SK-N-SH treated with all-trans-retinoic acid at 6 μM for 48 hours (cell line): Measurements from ENCODE around the gene PLCB4.

Source experiments
- BACH2 ChIP-seq: fragments of 250-450 bp; sonication (Bioruptor Pico); IDR thresholded peaks from 2 replicates; pipeline ENCODE4 v1.9.0; 2021; ENCODE audit warnings: mild to moderate bottlenecking, borderline replicate concordance
- CSRNP3 ChIP-seq: fragments of 250-450 bp; sonication (Bioruptor Pico); IDR thresholded peaks from 2 replicates; pipeline ENCODE4 v1.5.1; 2021; ENCODE audit warnings: mild to moderate bottlenecking, moderate library complexity
- POU6F1 ChIP-seq: fragments of 250-450 bp; sonication (Bioruptor Pico); IDR thresholded peaks from 2 replicates; pipeline ENCODE4 v1.8.0; 2021; ENCODE audit warnings: low read depth, mild to moderate bottlenecking, moderate library complexity, borderline replicate concordance
- PPARA ChIP-seq: fragments of 250-450 bp; sonication (Bioruptor Pico); IDR thresholded peaks from 2 replicates; pipeline ENCODE4 v1.5.0; 2020; ENCODE audit warnings: mild to moderate bottlenecking, borderline replicate concordance
- RARB ChIP-seq: fragments of 250-450 bp; sonication (Bioruptor Pico); IDR thresholded peaks from 2 replicates; pipeline ENCODE4 v1.8.0; 2021; ENCODE audit warnings: mild to moderate bottlenecking, moderate library complexity
- TSHZ2 ChIP-seq: fragments of 250-450 bp; sonication (Bioruptor Pico); IDR thresholded peaks from 2 replicates; pipeline ENCODE4 v1.5.0; 2020; ENCODE audit warnings: mild to moderate bottlenecking, moderate library complexity
- ZFP30 ChIP-seq: fragments of 450-650 bp; formaldehyde crosslinking; IDR thresholded peaks from 2 replicates; pipeline ENCODE4 v1.5.0; 2022; ENCODE audit warnings: mild to moderate bottlenecking, moderate library complexity
- ZNF70 ChIP-seq: fragments of 450-650 bp; formaldehyde crosslinking; IDR thresholded peaks from 2 replicates; pipeline ENCODE4 v1.5.0; 2020; ENCODE audit warnings: mild to moderate bottlenecking, moderate library complexity
- ZNF8 ChIP-seq: fragments of 450-650 bp; formaldehyde crosslinking; IDR thresholded peaks from 2 replicates; pipeline ENCODE4 v1.5.0; 2020; ENCODE audit warnings: mild to moderate bottlenecking, moderate library complexity

GRCh38 chr20:9444921-9445320 is 376.0 kb downstream of the PLCB4 start:
- TF ChIP-seq ZNF70 (CRISPR knock-in tag) = no peak
- no peak for TF ChIP-seq POU6F1
- no peak for TF ChIP-seq PPARA (CRISPR knock-in tag)
- no peak for TF ChIP-seq TSHZ2 (CRISPR knock-in tag)
- TF ChIP-seq CSRNP3 (CRISPR knock-in tag) = no peak
- TF ChIP-seq ZFP30 (CRISPR knock-in tag) = no peak
- no peak for TF ChIP-seq BACH2 (CRISPR knock-in tag)
- TF ChIP-seq RARB (CRISPR knock-in tag) = no peak
- TF ChIP-seq ZNF8 (CRISPR knock-in tag) = no peak
